ENCODE results near the gene MAPKAP1.

GRCh38 chr9:125699870-125700269 lies 7.1 kb downstream of the MAPKAP1 start:
- no peak for TF ChIP-seq POLR2A (IDR thresholded peaks at IDR 0.05)
- TF ChIP-seq, protein P1, sequence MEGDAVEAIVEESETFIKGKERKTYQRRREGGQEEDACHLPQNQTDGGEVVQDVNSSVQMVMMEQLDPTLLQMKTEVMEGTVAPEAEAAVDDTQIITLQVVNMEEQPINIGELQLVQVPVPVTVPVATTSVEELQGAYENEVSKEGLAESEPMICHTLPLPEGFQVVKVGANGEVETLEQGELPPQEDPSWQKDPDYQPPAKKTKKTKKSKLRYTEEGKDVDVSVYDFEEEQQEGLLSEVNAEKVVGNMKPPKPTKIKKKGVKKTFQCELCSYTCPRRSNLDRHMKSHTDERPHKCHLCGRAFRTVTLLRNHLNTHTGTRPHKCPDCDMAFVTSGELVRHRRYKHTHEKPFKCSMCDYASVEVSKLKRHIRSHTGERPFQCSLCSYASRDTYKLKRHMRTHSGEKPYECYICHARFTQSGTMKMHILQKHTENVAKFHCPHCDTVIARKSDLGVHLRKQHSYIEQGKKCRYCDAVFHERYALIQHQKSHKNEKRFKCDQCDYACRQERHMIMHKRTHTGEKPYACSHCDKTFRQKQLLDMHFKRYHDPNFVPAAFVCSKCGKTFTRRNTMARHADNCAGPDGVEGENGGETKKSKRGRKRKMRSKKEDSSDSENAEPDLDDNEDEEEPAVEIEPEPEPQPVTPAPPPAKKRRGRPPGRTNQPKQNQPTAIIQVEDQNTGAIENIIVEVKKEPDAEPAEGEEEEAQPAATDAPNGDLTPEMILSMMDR (IDR thresholded peaks at IDR 0.05), result no peak
